Smooth muscle cell (in vitro differentiated cells): ENCODE results near the gene CEP57L1. TPM values are rescaled to one million over a fixed set of nuclear protein-coding genes. Genes with fewer than 3 reads are reported as not detected.

Experiments used
- DNase-seq: peaks from one replicate; lab custom pipeline; 2025; ENCODE audit not compliant: unreplicated experiment; lab: John Stamatoyannopoulos, UW
- H2AFZ ChIP-seq: fragments of 200-600 bp; sonication (generic); 2 replicates; pipeline ENCODE4 v1.6.0; 2016; ENCODE audit warnings: antibody characterized with exemption, low read depth, mild to moderate bottlenecking
- H3F3A ChIP-seq: fragments of 200-600 bp; sonication (generic); 2 replicates; pipeline ENCODE4 v1.6.0; 2017; ENCODE audit warnings: antibody characterized with exemption, low read depth
- H3K27ac ChIP-seq: fragments of 200-600 bp; sonication (generic); 2 replicates; pipeline ENCODE4 v1.5.1; 2016; ENCODE audit warnings: low read depth, mild to moderate bottlenecking
- H3K27me3 ChIP-seq: fragments of 200-600 bp; sonication (generic); 2 replicates; pipeline ENCODE4 v1.6.1; 2016; ENCODE audit warnings: low read depth, mild to moderate bottlenecking
- H3K36me3 ChIP-seq: fragments of 200-600 bp; sonication (generic); 2 replicates; pipeline ENCODE4 v1.5.1; 2016; ENCODE audit warnings: low read depth
- H3K4me1 ChIP-seq: fragments of 200-600 bp; sonication (generic); 2 replicates; pipeline ENCODE4 v1.5.1; 2016; ENCODE audit warnings: low read depth
- H3K4me2 ChIP-seq: fragments of 200-600 bp; sonication (generic); 2 replicates; pipeline ENCODE4 v1.6.0; 2016; ENCODE audit warnings: mild to moderate bottlenecking
- H3K4me3 ChIP-seq: fragments of 200-600 bp; sonication (generic); 2 replicates; pipeline ENCODE4 v1.5.1; 2016; ENCODE audit warnings: mild to moderate bottlenecking
- H3K79me2 ChIP-seq: fragments of 200-600 bp; sonication (generic); 2 replicates; pipeline ENCODE4 v1.6.0; 2016; ENCODE audit warnings: low read depth, mild to moderate bottlenecking
- H3K9ac ChIP-seq: fragments of 200-600 bp; sonication (generic); 2 replicates; pipeline ENCODE4 v1.6.0; 2016; ENCODE audit warnings: low read depth
- H3K9me3 ChIP-seq: fragments of 200-600 bp; sonication (generic); replicated peaks from 2 replicates; pipeline ENCODE4 v1.5.1; 2016; ENCODE audit warnings: low read depth
- H4K20me1 ChIP-seq: fragments of 200-600 bp; sonication (generic); 2 replicates; pipeline ENCODE4 v1.6.0; 2016; ENCODE audit warnings: low read depth
- WGBS: methylation state at CpG from one replicate; pipeline ENCODE4 v1.1.7; 2016; ENCODE audit warnings: low lambda C conversion rate; 5-methylcytosine and 5-hydroxymethylcytosine counted together
- polyA plus RNA-seq: library from polyadenylated mRNA; unstranded; fragments of >200 nt; fragmentation: Nextera tagmentation; extraction: Ambion mirVana; gene quantifications from 2 replicates; pipeline ENCODE4 v1.2.1, GENCODE V29; 2016
- total RNA-seq: library from RNA; depleted of rRNA; stranded (reverse); fragments of >200 nt; gene quantifications from 2 replicates; pipeline ENCODE4 v1.2.3, GENCODE V29; 2014
- TF ChIP-seq, protein P1 (sequence below): fragments of 200-600 bp; sonication (generic); IDR thresholded peaks from 2 replicates; pipeline ENCODE4 v1.5.1; 2017; ENCODE audit warnings: borderline replicate concordance, mild to moderate bottlenecking, antibody characterized with exemption; ENCODE audit not compliant: insufficient read depth, poor library complexity, severe bottlenecking

Gene CEP57L1
- total and polyA plus RNA-seq, 2 experiments from 2014 or later, result 24.0 to 36.8 TPM

DNA sequence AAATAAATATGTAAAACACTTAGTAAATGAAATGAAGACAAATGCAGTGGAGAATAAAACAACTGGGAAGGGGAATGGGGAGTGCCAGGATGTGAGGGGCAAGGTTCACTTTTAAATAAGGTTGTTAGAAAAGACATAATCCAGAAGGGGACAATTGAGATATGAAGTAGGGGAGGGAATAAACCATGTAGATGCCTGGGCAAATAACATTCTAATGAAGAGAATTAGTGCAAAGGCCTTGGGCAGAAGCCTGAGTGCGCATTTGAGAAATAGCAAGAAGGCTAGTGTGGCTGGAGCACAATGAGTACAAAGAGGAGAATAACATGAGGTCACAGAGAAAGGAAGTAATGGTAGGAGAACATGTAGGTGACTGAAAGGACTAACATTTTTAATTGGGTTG is 2.4 kb downstream of the CEP57L1 start:
- no peak overlapping the region for H3K4me3 ChIP-seq
- no peaks in the 10 kb centered on the region for H3F3A ChIP-seq
- no peak for DNase-seq
- peaks cover 11% of the 10 kb centered on the region for H4K20me1 ChIP-seq
- no peaks in the 10 kb centered on the region for H3K27me3 ChIP-seq
- TF ChIP-seq, protein P1, sequence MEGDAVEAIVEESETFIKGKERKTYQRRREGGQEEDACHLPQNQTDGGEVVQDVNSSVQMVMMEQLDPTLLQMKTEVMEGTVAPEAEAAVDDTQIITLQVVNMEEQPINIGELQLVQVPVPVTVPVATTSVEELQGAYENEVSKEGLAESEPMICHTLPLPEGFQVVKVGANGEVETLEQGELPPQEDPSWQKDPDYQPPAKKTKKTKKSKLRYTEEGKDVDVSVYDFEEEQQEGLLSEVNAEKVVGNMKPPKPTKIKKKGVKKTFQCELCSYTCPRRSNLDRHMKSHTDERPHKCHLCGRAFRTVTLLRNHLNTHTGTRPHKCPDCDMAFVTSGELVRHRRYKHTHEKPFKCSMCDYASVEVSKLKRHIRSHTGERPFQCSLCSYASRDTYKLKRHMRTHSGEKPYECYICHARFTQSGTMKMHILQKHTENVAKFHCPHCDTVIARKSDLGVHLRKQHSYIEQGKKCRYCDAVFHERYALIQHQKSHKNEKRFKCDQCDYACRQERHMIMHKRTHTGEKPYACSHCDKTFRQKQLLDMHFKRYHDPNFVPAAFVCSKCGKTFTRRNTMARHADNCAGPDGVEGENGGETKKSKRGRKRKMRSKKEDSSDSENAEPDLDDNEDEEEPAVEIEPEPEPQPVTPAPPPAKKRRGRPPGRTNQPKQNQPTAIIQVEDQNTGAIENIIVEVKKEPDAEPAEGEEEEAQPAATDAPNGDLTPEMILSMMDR, result no peak
- no peaks in the 10 kb centered on the region for H3K9me3 ChIP-seq
- H2AFZ ChIP-seq, result no peak overlapping the region
- peaks cover 59% of the 10 kb centered on the region for H3K79me2 ChIP-seq
- 97% methylated on average over 1 of the region's 1 CpG for WGBS
- no peak overlapping the region for H3K27ac ChIP-seq
- H3K4me2 ChIP-seq, result no peak overlapping the region
- no peak overlapping the region for H3K9ac ChIP-seq
- no peaks in the 10 kb centered on the region for H3K36me3 ChIP-seq
- H3K4me1 ChIP-seq, result peaks cover 18% of the 10 kb centered on the region

DNA sequence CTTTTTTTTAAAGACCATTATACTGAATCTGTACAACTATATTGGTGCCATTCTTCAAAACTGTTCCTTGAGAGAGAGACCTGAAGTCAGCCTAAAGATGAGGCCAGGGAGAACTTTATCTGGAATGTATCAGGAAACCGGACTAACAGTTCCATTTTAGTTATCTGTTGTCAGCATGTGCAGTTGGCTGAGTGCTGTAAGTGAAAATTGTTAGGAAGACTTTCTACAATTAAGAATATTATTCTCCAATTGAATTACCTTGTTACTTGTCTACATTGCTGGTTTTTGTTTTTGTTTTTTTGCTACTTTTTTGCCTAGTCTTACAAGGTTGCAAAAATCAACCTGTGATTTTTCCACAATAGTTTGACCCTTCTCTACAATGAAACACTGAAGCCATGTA is 7.5 kb downstream of the CEP57L1 start:
- H3K9me3 ChIP-seq, result no peaks in the 10 kb centered on the region
- H4K20me1 ChIP-seq, result peaks cover 27% of the 10 kb centered on the region
- H2AFZ ChIP-seq, result no peak overlapping the region
- H3K4me1 ChIP-seq, result no peaks in the 10 kb centered on the region
- H3K4me3 ChIP-seq, result no peak overlapping the region
- no peaks in the 10 kb centered on the region for H3K27me3 ChIP-seq
- peaks cover 45% of the 10 kb centered on the region for H3K79me2 ChIP-seq
- H3K27ac ChIP-seq, result no peak overlapping the region
- DNase-seq, result no peak
- TF ChIP-seq, protein P1, result no peak
- no peaks in the 10 kb centered on the region for H3F3A ChIP-seq
- no peak overlapping the region for H3K9ac ChIP-seq
- no peaks in the 10 kb centered on the region for H3K36me3 ChIP-seq
- WGBS, result 73% methylated on average over 1 of the region's 1 CpG
- no peak overlapping the region for H3K4me2 ChIP-seq

DNA sequence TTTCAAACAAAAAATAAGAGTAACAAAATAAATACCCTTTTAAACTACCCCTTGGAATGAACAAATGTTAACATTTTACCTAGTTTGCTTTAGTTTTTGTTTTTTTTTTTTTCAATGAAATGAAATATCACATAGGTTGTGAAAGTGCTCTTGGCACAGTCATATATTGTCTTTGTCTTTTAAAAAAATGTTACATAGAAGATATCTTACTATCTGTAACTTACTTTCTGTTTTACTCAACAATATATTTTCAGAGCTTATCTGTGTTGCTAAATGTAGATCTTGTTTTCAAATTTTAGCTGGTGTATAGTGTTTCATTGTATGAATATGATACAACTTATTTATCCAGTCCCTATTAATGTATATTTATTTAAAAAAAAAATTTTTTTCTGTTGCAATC is 8.6 kb downstream of the CEP57L1 start:
- DNase-seq, result no peak
- no peak overlapping the region for H3K9ac ChIP-seq
- no peaks in the 10 kb centered on the region for H3K36me3 ChIP-seq
- H3F3A ChIP-seq, result no peaks in the 10 kb centered on the region
- peaks cover 37% of the 10 kb centered on the region for H3K79me2 ChIP-seq
- H3K27ac ChIP-seq, result no peak overlapping the region
- no peaks in the 10 kb centered on the region for H3K27me3 ChIP-seq
- no peak overlapping the region for H3K4me2 ChIP-seq
- TF ChIP-seq, protein P1, result no peak
- no peak overlapping the region for H3K4me3 ChIP-seq
- H4K20me1 ChIP-seq, result peaks cover 27% of the 10 kb centered on the region
- no peaks in the 10 kb centered on the region for H3K9me3 ChIP-seq
- H2AFZ ChIP-seq, result no peak overlapping the region
- no peaks in the 10 kb centered on the region for H3K4me1 ChIP-seq

DNA sequence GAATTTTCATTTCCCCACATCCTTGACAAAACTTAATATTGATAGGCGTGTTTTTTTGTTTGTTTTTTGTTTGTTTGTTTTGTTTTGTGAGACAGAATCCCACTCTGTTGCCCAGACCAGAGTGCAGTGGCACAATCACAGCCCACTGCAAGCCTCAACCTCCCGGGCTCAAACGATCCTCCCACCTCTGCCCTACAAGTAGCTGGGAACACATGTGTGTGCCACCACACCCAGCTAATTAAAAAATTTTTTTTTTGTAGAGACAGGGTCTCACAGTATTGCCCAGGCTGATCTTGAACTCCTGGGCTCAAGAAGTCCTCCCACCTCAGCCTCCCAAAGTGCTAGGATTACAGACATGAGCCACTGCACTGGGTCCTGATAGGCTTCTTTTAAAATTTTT is 9.2 kb downstream of the CEP57L1 start:
- Histone ChIP-seq H3F3A (no peaks in the 10 kb centered on the region), H3K27ac (no peak overlapping the region), H3K36me3 (no peaks in the 10 kb centered on the region), H2AFZ (no peak overlapping the region), H3K4me3 (no peak overlapping the region), H3K79me2 (peaks cover 37% of the 10 kb centered on the region), H3K9ac (no peak overlapping the region), H4K20me1 (peaks cover 27% of the 10 kb centered on the region), H3K4me2 (no peak overlapping the region), H3K27me3 (no peaks in the 10 kb centered on the region), H3K9me3 (no peaks in the 10 kb centered on the region), H3K4me1 (no peaks in the 10 kb centered on the region)
- WGBS, result 97% methylated on average over 3 of the region's 3 CpGs
- no peak for DNase-seq
- TF ChIP-seq, protein P1, result no peak
